Neural progenitor cell (in vitro differentiated cells): Measurements from ENCODE around the gene EPHA1.

Source experiments
- EZH2 ChIP-seq: fragments of 200-600 bp; sonication (generic); IDR thresholded peaks from 2 replicates; pipeline ENCODE4 v1.6.1; 2017; ENCODE audit warnings: antibody characterized with exemption, mild to moderate bottlenecking, moderate library complexity
- TF ChIP-seq, protein P1 (sequence below): fragments of 200-600 bp; sonication (generic); IDR thresholded peaks from 2 replicates; pipeline ENCODE4 v1.5.1; 2017; ENCODE audit warnings: antibody characterized with exemption, mild to moderate bottlenecking

DNA sequence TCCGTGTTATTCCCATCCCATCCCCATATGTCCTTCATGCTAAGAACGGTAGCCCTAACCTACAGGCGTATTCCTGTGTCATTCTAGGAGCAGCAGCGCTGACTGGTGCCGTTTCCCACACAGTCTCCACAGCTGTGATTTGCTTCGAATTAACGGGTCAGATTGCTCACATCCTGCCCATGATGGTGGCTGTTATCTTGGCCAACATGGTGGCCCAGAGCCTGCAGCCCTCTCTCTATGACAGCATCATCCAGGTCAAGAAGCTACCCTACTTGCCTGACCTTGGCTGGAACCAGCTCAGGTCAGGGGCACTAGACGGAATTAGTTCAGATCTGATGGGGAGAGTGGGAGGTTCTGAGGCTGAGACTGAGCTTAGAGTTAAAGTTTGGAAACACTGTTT, 66.8 kb downstream of the EPHA1 start:
- no peak for TF ChIP-seq EZH2
- TF ChIP-seq, protein P1, sequence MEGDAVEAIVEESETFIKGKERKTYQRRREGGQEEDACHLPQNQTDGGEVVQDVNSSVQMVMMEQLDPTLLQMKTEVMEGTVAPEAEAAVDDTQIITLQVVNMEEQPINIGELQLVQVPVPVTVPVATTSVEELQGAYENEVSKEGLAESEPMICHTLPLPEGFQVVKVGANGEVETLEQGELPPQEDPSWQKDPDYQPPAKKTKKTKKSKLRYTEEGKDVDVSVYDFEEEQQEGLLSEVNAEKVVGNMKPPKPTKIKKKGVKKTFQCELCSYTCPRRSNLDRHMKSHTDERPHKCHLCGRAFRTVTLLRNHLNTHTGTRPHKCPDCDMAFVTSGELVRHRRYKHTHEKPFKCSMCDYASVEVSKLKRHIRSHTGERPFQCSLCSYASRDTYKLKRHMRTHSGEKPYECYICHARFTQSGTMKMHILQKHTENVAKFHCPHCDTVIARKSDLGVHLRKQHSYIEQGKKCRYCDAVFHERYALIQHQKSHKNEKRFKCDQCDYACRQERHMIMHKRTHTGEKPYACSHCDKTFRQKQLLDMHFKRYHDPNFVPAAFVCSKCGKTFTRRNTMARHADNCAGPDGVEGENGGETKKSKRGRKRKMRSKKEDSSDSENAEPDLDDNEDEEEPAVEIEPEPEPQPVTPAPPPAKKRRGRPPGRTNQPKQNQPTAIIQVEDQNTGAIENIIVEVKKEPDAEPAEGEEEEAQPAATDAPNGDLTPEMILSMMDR: no peak
